Measurements from ENCODE around the gene UROC1.

DNA sequence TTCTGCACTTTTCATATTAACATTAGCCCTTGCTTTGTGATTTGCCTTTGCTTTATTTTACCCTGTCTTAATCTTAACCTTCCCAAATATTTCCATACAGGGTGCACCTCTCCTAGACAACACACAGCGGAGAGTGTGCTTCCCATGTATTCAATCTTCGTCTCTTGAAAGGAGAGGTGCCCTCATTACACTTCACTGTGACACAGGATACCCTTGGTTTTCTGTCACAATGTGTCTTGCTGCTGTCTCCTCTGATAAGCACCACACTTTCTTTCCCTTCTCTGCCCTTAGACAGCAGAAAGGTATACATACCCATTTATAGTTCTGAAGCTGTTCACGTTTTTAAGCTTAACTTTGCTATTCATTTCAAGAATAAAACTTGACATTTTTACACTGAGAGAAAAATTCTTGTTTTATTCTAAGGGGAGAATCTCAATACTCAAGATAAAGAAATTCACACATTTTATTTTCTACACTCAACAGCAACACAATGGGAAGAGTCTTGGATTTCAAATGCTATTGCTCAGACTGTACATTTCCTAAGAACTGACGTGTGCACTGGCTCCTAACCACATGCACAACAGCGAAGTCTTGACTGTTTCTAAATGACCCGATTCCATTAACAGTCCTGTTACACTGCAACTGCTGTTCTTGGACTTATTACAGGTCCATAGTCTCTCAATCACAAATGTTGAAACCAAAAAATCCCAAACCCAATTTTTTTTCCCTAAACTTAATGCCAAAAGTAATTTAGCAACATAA is 63.0 kb downstream of the UROC1 start:
- TF ChIP-seq, protein P1, sequence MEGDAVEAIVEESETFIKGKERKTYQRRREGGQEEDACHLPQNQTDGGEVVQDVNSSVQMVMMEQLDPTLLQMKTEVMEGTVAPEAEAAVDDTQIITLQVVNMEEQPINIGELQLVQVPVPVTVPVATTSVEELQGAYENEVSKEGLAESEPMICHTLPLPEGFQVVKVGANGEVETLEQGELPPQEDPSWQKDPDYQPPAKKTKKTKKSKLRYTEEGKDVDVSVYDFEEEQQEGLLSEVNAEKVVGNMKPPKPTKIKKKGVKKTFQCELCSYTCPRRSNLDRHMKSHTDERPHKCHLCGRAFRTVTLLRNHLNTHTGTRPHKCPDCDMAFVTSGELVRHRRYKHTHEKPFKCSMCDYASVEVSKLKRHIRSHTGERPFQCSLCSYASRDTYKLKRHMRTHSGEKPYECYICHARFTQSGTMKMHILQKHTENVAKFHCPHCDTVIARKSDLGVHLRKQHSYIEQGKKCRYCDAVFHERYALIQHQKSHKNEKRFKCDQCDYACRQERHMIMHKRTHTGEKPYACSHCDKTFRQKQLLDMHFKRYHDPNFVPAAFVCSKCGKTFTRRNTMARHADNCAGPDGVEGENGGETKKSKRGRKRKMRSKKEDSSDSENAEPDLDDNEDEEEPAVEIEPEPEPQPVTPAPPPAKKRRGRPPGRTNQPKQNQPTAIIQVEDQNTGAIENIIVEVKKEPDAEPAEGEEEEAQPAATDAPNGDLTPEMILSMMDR (IDR thresholded peaks at IDR 0.05) = no peak
- no peak for TF ChIP-seq ZFX (IDR thresholded peaks at IDR 0.05; ENCODE audit: borderline replicate concordance)

Data from 22Rv1 (cell line).